ENCODE measurements around the gene HSD17B10.

GRCh38 chrX:53422861-53423306 lies 11.3 kb downstream of the HSD17B10 start, which contains the start of gene RIBC1:
- no peak for TF ChIP-seq REST (IDR thresholded peaks at IDR 0.05)
- TF ChIP-seq CTCF (IDR thresholded peaks at IDR 0.05; ENCODE audit: low read depth, low read length, missing input control): no peak
